HFFc6 (cell line): ENCODE results near the gene ANKRD16. TPM values are rescaled to one million over a fixed set of nuclear protein-coding genes. Genes with fewer than 3 reads are reported as not detected.

Source experiments
- DNase-seq: peaks from one replicate; pipeline ENCODE4 v3.0.0-alpha.2; 2018
- H3K27ac Mint-ChIP-seq: 2 replicates; pipeline ENCODE4 v1.8.0; 2020; ENCODE audit warnings: mild to moderate bottlenecking, mixed read lengths
- H3K27me3 Mint-ChIP-seq: 2 replicates; pipeline ENCODE4 v1.8.0; 2021; ENCODE audit warnings: mild to moderate bottlenecking, moderate library complexity, mixed read lengths; ENCODE audit not compliant: insufficient read depth
- H3K36me3 Mint-ChIP-seq: 2 replicates; pipeline ENCODE4 v1.8.0; 2021; ENCODE audit warnings: low read depth, mixed read lengths
- H3K4me1 Mint-ChIP-seq: 2 replicates; pipeline ENCODE4 v1.8.0; 2020; ENCODE audit warnings: low read depth, mixed read lengths
- H3K4me3 Mint-ChIP-seq: 2 replicates; pipeline ENCODE4 v1.8.0; 2020; ENCODE audit warnings: mild to moderate bottlenecking, moderate library complexity, mixed read lengths
- H3K9me3 Mint-ChIP-seq: 2 replicates; pipeline ENCODE4 v1.8.0; 2020; ENCODE audit warnings: mild to moderate bottlenecking, mixed read lengths
- CTCF ChIP-seq: fragments of 200-600 bp; sonication (generic); IDR thresholded peaks from 2 replicates; pipeline ENCODE4 v1.5.0; 2021; ENCODE audit warnings: antibody characterized with exemption, mild to moderate bottlenecking
- total RNA-seq, 6 experiments: library from RNA; stranded (reverse); fragmentation: NEBNext Ultra II Directional; extraction: Animal tissue kit (Norgen Biotek cat#: 25700); gene quantifications; 2 replicates in 1 of 6; 3 replicates in 5 of 6; pipeline ENCODE4 v1.2.3, GENCODE V29; 2021

ANKRD16 gene
- total RNA-seq, 6 experiments from 2014 or later, result 4.7 to 6.7 (median 5.5) TPM

- no peak for DNase-seq
- Mint-ChIP-seq H3K27ac (no peak overlapping the region), H3K4me1 (peaks cover 15% of the 10 kb centered on the region), H3K36me3 (peaks cover 10% of the 10 kb centered on the region; the same call in 1 of the 2 replicates), H3K9me3 (no peaks in the 10 kb centered on the region), H3K4me3 (no peak overlapping the region), H3K27me3 (no peaks in the 10 kb centered on the region; the same call in 1 of the 2 replicates)
- no peak for TF ChIP-seq CTCF
Observed at GRCh38 chr10:5818048-5818331, 71.7 kb downstream of the ANKRD16 start.

- no peak for TF ChIP-seq CTCF
- H3K27me3 Mint-ChIP-seq, result no peaks in the 10 kb centered on the region; the same call in 1 of the 2 replicates
- no peaks in the 10 kb centered on the region for H3K9me3 Mint-ChIP-seq
- peaks cover 10% of the 10 kb centered on the region; the same call in 1 of the 2 replicates for H3K36me3 Mint-ChIP-seq
- H3K27ac Mint-ChIP-seq, result no peak overlapping the region
- no peak overlapping the region for H3K4me3 Mint-ChIP-seq
- DNase-seq, result no peak
- H3K4me1 Mint-ChIP-seq, result peaks cover 15% of the 10 kb centered on the region
Observed at GRCh38 chr10:5817322-5818047, 72.2 kb downstream of the ANKRD16 start.

GRCh38 chr10:5816170-5816569 lies 73.5 kb downstream of the ANKRD16 start:
- H3K36me3 Mint-ChIP-seq, result peaks cover 23% of the 10 kb centered on the region
- no peaks in the 10 kb centered on the region for H3K9me3 Mint-ChIP-seq
- H3K27ac Mint-ChIP-seq, result no peak overlapping the region
- DNase-seq, result no peak
- H3K4me3 Mint-ChIP-seq, result no peak overlapping the region
- no peaks in the 10 kb centered on the region; the same call in 1 of the 2 replicates for H3K27me3 Mint-ChIP-seq
- TF ChIP-seq CTCF, result no peak
- peaks cover 19% of the 10 kb centered on the region for H3K4me1 Mint-ChIP-seq

- no peak for TF ChIP-seq CTCF
- no peaks in the 10 kb centered on the region for H3K9me3 Mint-ChIP-seq
- H3K27ac Mint-ChIP-seq, result peak overlapping the region; percentile 93
- DNase-seq, result no peak
- H3K27me3 Mint-ChIP-seq, result no peaks in the 10 kb centered on the region; the same call in 1 of the 2 replicates
- peaks cover 33% of the 10 kb centered on the region for H3K4me1 Mint-ChIP-seq
- H3K36me3 Mint-ChIP-seq, result peaks cover 23% of the 10 kb centered on the region
- peak overlapping the region; percentile 92 for H3K4me3 Mint-ChIP-seq
Observed at GRCh38 chr10:5814110-5815107, 75.3 kb downstream of the ANKRD16 start.

GRCh38 chr10:5813341-5814109 lies 76.2 kb downstream of the ANKRD16 start, which contains the start of gene GDI2:
Gene GDI2, minus strand, starts transcription at chr10:5813434. Its CDS starts 176 bp downstream, at chr10:5813258.
- Mint-ChIP-seq H3K27me3 (no peaks in the 10 kb centered on the region; the same call in 1 of the 2 replicates), H3K4me3 (peak within 1 kb of the TSS; percentile 92), H3K9me3 (no peaks in the 10 kb centered on the region), H3K36me3 (peaks cover 23% of the 10 kb centered on the region), H3K4me1 (peaks cover 40% of the 10 kb centered on the region), H3K27ac (peak within 1 kb of the TSS; percentile 93)
- DNase-seq, result peak; percentile 93
- TF ChIP-seq CTCF, result no peak
